Measurements from ENCODE around the gene CTNNA2. TPM values are rescaled to one million over a fixed set of nuclear protein-coding genes. Genes with fewer than 3 reads are reported as not detected.

The CTNNA2 gene
- polyA plus RNA-seq, 1 of the 3 experiments (the other 2 are of a cell fraction) = 0.30 TPM

- POLR2A ChIA-PET = no interaction called here
- 41% methylated on average over 1 of the region's 1 CpG for WGBS (ENCODE audit: low lambda C conversion rate)
These were observed 78.4 kb downstream of the CTNNA2 start for GRCh38 chr2:79591281-79591680.

DNA sequence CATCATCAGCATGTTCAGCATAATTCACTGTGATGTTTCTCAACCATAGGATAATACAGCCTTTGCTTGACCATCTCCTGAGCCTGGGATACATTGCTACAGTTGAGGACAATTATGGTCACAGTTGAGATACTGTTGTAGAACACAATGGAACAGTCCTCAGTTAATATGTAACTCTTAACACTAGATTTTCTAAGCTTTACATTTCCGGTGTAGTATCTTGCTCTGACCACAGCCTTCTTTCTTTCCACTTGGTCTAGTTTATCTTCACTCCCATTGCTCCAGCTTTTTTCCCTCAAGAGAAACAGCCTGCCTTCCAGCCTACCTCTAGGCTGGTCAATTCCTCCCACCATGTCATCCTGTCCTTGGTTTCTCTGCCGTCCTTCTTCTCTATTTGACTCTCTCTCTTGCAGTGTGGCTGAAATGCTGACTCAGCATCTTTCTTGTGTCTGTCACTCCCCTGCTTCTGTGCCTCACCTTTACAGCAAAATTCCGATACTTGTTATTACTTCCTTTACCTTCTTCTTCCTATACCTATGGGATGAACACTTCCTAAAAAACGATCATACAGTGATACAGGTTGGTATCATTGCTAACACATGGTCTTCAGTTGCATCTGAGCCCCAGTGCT, 80.5 kb downstream of the CTNNA2 start:
- Histone ChIP-seq H3K36me3 (replicated peaks in 1 of 2; ENCODE audit: control insufficient read depth in 1 of 2, insufficient read depth in 2 of 2, low read length in 1 of 2) (no peaks in the 10 kb centered on the region), H3F3A (replicated peaks; ENCODE audit: insufficient read depth) (no peaks in the 10 kb centered on the region), H3K4me3 (ENCODE audit: low read depth in 2 of 2, low read length in 1 of 2) (no peak overlapping the region), H3K79me2 (ENCODE audit: insufficient read depth) (no peaks in the 10 kb centered on the region), H3K9me3 (no peaks in the 10 kb centered on the region), H3K4me2 (no peak overlapping the region), H3K4me1 (ENCODE audit: control insufficient read depth in 1 of 2, insufficient read depth in 2 of 2, low read depth in 1 of 2, low read length in 1 of 2) (peaks cover 0 to 2% of the 10 kb centered on the region in 2 experiments; a peak in 2 of 4 replicates), H3K27me3 (ENCODE audit: insufficient read depth) (no peaks in the 10 kb centered on the region), H4K20me1 (ENCODE audit: insufficient read depth) (no peaks in the 10 kb centered on the region), H3K9me2 (no peaks in the 10 kb centered on the region), H3K9ac (no peak overlapping the region), H3K27ac (ENCODE audit: low read depth in 2 of 2, low read length in 1 of 2) (no peak overlapping the region), H2AFZ (ENCODE audit: low read depth) (no peak overlapping the region)
- ChIA-PET CTCF (no interaction called here), POLR2A (no interaction called here)
- no peak for DNase-seq
- WGBS (ENCODE audit: low lambda C conversion rate) = 33% methylated on average over 4 of the region's 4 CpGs
- TF ChIP-seq MXI1 (IDR thresholded peaks at IDR 0.05; ENCODE audit: low read depth, low read length) (no peak), MEF2A (IDR thresholded peaks at IDR 0.05; ENCODE audit: borderline replicate concordance, low read depth) (no peak), ELF1 (IDR thresholded peaks at IDR 0.05) (no peak), RCOR1 (IDR thresholded peaks at IDR 0.05; ENCODE audit: low read length) (no peak), FOXJ3 (CRISPR knock-in tag; IDR thresholded peaks at IDR 0.05) (no peak), NRF1 (IDR thresholded peaks at IDR 0.05; ENCODE audit: low read depth, low read length) (no peak), SMC3 (IDR thresholded peaks at IDR 0.05; ENCODE audit: low read depth, low read length) (no peak)
- TF ChIP-seq, protein P1, sequence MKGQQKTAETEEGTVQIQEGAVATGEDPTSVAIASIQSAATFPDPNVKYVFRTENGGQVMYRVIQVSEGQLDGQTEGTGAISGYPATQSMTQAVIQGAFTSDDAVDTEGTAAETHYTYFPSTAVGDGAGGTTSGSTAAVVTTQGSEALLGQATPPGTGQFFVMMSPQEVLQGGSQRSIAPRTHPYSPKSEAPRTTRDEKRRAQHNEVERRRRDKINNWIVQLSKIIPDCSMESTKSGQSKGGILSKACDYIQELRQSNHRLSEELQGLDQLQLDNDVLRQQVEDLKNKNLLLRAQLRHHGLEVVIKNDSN (IDR thresholded peaks at IDR 0.05; ENCODE audit: borderline replicate concordance, low read depth) = no peak
- TF ChIP-seq, protein P2, sequence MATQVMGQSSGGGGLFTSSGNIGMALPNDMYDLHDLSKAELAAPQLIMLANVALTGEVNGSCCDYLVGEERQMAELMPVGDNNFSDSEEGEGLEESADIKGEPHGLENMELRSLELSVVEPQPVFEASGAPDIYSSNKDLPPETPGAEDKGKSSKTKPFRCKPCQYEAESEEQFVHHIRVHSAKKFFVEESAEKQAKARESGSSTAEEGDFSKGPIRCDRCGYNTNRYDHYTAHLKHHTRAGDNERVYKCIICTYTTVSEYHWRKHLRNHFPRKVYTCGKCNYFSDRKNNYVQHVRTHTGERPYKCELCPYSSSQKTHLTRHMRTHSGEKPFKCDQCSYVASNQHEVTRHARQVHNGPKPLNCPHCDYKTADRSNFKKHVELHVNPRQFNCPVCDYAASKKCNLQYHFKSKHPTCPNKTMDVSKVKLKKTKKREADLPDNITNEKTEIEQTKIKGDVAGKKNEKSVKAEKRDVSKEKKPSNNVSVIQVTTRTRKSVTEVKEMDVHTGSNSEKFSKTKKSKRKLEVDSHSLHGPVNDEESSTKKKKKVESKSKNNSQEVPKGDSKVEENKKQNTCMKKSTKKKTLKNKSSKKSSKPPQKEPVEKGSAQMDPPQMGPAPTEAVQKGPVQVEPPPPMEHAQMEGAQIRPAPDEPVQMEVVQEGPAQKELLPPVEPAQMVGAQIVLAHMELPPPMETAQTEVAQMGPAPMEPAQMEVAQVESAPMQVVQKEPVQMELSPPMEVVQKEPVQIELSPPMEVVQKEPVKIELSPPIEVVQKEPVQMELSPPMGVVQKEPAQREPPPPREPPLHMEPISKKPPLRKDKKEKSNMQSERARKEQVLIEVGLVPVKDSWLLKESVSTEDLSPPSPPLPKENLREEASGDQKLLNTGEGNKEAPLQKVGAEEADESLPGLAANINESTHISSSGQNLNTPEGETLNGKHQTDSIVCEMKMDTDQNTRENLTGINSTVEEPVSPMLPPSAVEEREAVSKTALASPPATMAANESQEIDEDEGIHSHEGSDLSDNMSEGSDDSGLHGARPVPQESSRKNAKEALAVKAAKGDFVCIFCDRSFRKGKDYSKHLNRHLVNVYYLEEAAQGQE (IDR thresholded peaks at IDR 0.05; ENCODE audit: low read depth, low read length) = no peak

More at GRCh38 chr2:79591281-79591680, 78.4 kb downstream of the CTNNA2 start:
- H3K9ac ChIP-seq = no peak overlapping the region
- H3K79me2 ChIP-seq (ENCODE audit: insufficient read depth) = no peaks in the 10 kb centered on the region
- no peak overlapping the region for H3K27ac ChIP-seq (ENCODE audit: low read depth in 2 of 2, low read length in 1 of 2)
- H3K4me3 ChIP-seq (ENCODE audit: low read depth in 2 of 2, low read length in 1 of 2) = no peak overlapping the region
- H4K20me1 ChIP-seq (ENCODE audit: insufficient read depth) = no peaks in the 10 kb centered on the region
- DNase-seq = no peak
- H3K4me2 ChIP-seq = no peak overlapping the region
- no peaks in the 10 kb centered on the region for H3K9me2 ChIP-seq
- TF ChIP-seq RAD21 (IDR thresholded peaks at IDR 0.05; ENCODE audit: low read length) (no peak), FOXJ3 (CRISPR knock-in tag; IDR thresholded peaks at IDR 0.05) (no peak), CHD2 (IDR thresholded peaks at IDR 0.05; ENCODE audit: low read length, partially characterized antibody) (no peak), EZH2phosphoT487 (IDR thresholded peaks at IDR 0.05; ENCODE audit: borderline replicate concordance, low read depth) (no peak), GABPA (IDR thresholded peaks at IDR 0.05; ENCODE audit: low read depth) (no peak), FOSL2 (IDR thresholded peaks at IDR 0.05; ENCODE audit: borderline replicate concordance, low read depth) (no peak), RCOR1 (IDR thresholded peaks at IDR 0.05; ENCODE audit: low read length) (no peak), NRF1 (IDR thresholded peaks at IDR 0.05; ENCODE audit: low read depth, low read length) (no peak), TAF1 (IDR thresholded peaks at IDR 0.05; ENCODE audit: borderline replicate concordance, low read depth, low read length) (no peak)
- TF ChIP-seq, protein P3, sequence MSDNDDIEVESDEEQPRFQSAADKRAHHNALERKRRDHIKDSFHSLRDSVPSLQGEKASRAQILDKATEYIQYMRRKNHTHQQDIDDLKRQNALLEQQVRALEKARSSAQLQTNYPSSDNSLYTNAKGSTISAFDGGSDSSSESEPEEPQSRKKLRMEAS (IDR thresholded peaks at IDR 0.05; ENCODE audit: low read depth) = no peak
- TF ChIP-seq, protein P4, sequence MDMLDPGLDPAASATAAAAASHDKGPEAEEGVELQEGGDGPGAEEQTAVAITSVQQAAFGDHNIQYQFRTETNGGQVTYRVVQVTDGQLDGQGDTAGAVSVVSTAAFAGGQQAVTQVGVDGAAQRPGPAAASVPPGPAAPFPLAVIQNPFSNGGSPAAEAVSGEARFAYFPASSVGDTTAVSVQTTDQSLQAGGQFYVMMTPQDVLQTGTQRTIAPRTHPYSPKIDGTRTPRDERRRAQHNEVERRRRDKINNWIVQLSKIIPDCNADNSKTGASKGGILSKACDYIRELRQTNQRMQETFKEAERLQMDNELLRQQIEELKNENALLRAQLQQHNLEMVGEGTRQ (IDR thresholded peaks at IDR 0.05; ENCODE audit: borderline replicate concordance, low read depth, low read length) = no peak
- TF ChIP-seq, protein P5, sequence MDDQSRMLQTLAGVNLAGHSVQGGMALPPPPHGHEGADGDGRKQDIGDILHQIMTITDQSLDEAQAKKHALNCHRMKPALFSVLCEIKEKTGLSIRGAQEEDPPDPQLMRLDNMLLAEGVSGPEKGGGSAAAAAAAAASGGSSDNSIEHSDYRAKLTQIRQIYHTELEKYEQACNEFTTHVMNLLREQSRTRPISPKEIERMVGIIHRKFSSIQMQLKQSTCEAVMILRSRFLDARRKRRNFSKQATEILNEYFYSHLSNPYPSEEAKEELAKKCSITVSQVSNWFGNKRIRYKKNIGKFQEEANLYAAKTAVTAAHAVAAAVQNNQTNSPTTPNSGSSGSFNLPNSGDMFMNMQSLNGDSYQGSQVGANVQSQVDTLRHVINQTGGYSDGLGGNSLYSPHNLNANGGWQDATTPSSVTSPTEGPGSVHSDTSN (IDR thresholded peaks at IDR 0.05) = no peak
- TF ChIP-seq, protein P6, sequence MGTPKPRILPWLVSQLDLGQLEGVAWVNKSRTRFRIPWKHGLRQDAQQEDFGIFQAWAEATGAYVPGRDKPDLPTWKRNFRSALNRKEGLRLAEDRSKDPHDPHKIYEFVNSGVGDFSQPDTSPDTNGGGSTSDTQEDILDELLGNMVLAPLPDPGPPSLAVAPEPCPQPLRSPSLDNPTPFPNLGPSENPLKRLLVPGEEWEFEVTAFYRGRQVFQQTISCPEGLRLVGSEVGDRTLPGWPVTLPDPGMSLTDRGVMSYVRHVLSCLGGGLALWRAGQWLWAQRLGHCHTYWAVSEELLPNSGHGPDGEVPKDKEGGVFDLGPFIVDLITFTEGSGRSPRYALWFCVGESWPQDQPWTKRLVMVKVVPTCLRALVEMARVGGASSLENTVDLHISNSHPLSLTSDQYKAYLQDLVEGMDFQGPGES (IDR thresholded peaks at IDR 0.05; ENCODE audit: low read depth, low read length) = no peak
- H2AFZ ChIP-seq (ENCODE audit: low read depth) = no peak overlapping the region
- no peaks in the 10 kb centered on the region for H3K36me3 ChIP-seq (replicated peaks in 1 of 2; ENCODE audit: control insufficient read depth in 1 of 2, insufficient read depth in 2 of 2, low read length in 1 of 2)
- H3K27me3 ChIP-seq (ENCODE audit: insufficient read depth) = no peaks in the 10 kb centered on the region
- no peaks in the 10 kb centered on the region for H3K9me3 ChIP-seq
- H3K4me1 ChIP-seq (ENCODE audit: control insufficient read depth in 1 of 2, insufficient read depth in 2 of 2, low read depth in 1 of 2, low read length in 1 of 2) = peaks cover 0 to 2% of the 10 kb centered on the region in 2 experiments; a peak in 2 of 4 replicates
- no peaks in the 10 kb centered on the region for H3F3A ChIP-seq (replicated peaks; ENCODE audit: insufficient read depth)
- CTCF ChIA-PET = interaction anchor here (0.9 kb wide), 1 partner anchor 14 kb away, joined by 3 read pairs; no protein-coding TSS in a partner anchor

Measured in SK-N-SH (cell line).